ENCODE measurements around the gene RSPH1.
A peak's percentile ranks its signal among the peaks of the same experiment; 100 is the strongest.

Gene RSPH1
- total RNA-seq = 0.07 to 0.31 reads per million in 2 donors

DNA sequence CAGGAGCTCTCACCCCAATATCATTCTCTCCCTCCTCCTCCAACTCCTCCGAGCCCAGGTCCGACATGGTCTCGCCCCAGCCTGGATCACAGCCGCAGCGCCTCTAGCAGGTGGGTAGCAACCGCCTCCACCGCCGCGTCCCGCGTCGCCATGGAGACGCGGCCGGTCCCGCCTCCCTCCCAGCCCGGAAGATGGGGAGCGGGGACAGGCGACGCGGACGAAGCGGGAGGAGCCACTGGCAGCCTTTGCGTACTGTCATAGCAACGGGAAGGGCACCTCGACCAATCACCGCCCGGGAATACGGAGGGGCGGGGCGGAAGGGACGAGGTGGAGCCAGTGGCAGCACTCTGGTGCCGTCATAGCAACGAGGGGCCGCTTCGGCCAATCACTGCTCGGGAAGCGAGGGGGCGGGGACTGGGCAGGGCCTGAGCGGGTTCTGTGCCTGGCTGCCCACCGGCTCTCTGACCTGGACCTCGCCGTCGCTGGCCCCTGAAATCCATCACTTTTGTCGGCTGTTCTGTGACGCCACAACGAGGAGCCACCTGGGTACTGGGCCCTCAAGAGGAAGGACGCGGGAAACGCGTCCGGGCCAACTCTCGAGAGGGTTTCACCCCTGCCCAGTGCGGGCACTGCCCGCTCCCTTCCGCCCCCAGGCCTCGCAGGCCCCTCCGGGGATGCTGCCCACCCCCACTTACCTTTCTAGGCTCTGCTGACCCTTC lies at the start of gene RSPH1:
TSS of gene RSPH1 (minus strand) at position 105 of the 719 bp plus-strand sequence. CDS start at position 67, 38 bp downstream.
- DNase-seq = peak; percentile 98 to 99 (median 99)

- DNase-seq = no peak
These were observed 49.7 kb upstream of the RSPH1 start for GRCh38 chr21:42545745-42546144.

DNA sequence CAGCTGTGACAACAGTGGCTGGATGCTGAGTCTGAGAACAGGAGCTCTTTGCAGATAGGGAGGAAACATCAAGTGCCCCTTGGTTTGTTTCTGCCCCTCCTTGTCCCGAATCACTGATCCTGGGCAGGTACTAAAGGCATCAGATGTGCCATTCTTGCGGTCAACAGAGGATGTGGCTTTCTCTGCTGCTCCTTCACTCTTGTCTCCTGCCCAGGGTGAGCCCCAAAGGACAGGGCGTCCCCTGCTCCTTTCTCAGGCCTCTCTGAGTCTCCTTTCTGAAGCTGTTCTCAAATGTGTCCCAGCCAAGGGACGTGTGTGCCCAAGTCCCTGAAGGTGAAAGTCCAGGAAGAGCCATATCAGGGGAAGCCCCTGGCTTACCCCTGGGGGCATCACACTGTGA lies 49.3 kb upstream of the RSPH1 start:
- peak in 1 of 5 experiments; percentile 6 for DNase-seq

DNA sequence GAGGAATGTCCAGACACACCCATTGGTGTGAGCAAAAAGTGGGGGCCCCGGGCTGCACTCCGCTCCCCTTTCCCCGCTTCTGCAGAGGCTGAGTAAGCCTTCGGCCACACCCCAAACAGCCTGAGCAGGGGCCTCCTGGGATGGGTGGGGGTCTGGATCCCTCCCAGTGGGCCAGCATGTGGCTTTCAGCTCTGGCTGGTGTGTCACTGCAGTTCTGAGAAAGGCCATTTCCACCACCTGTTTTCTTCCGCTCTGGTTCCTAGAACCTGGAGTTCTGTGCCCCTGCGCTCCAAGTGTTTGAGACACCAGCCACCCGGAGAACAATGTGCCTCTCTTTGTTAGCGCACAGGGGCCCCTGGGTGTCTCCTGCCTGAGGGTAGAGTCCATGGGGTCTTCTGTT lies 48.5 kb upstream of the RSPH1 start:
- DNase-seq = no peak

GRCh38 chr21:42543106-42543847 lies 47.3 kb upstream of the RSPH1 start:
- DNase-seq = no peak

DNA sequence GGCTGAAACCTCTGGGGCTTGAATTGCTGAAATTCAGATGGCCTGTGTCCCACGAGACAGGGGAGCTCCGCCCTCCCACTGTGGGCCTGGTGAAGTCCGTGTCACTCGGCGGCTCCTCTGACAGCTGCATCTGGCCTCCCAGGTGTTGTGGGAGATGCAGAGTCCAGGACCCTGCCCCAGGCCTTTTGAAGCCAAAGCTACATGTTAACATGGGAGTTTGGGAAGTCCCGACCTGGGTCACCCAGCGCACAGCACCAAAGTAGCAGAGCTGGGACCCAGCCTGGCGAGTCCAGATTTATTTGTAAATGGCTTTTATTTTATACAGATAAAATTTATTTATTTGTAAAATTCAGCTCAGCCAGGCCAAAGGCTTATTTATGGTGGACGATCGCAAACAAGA lies 46.6 kb upstream of the RSPH1 start:
- DNase-seq = no peak

- no peak for DNase-seq
These were observed 46.2 kb upstream of the RSPH1 start for GRCh38 chr21:42542196-42542595.

DNA sequence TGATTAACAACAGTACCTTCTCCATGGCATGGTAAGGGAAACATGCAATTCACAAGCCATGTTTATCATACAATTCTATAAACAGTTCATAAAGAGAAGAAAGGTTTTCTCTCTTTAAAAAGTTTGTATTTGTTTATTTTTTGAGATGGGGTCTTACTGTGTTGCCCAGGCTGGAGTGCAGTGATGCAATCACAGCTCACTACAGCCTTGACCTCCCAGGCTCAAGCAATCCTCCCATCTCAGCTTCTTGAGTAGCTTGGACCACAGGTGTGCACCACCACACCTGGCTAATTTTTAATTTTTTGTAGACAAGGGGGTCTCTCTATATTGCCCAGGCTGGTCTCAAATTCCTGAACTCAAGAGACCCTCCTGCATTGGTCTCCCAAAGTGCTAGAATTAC lies 45.6 kb upstream of the RSPH1 start:
- DNase-seq = no peak

GRCh38 chr21:42541174-42541573 lies 45.1 kb upstream of the RSPH1 start:
- DNase-seq = no peak

DNA sequence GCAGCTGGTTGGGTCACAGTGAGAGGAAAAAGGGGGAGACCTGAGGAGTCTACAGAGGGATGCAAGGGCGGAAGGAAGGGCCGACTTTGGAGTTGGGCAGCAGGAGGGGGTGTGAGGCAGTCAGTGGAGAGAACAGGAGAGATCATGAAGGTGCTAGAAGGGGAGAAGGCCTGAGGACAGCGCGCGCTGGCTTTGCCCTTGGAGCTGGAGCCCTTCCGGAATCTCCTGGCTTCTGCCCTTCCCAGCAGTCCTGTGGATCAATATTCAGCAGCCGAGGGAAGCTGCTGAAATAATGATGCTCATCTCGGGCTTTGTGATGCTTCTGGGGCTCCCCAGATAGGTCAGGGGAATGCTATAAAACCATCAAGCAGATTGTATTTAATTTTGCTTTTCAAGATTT lies 44.4 kb upstream of the RSPH1 start:
- no peak for DNase-seq

DNA sequence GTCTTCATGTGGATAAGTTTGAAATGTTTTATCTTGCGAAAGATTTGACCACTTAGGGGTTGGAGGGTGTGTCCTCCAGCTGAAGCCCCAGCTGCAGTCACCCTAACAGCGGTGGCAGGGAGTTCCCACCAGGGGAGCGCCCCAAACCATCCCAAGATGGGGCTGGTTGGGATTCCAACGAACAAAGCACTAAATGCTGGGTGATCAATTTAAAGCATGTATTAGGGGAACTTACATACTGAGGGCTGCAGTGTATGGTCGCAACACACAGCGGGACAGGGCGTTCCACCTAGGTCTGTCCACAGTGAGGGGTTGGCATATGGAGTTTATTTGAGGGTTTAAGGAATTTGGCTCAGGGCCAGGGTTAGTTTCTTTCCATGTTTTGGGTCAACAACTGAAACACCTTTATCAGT lies 43.9 kb upstream of the RSPH1 start:
- DNase-seq = no peak

DNA sequence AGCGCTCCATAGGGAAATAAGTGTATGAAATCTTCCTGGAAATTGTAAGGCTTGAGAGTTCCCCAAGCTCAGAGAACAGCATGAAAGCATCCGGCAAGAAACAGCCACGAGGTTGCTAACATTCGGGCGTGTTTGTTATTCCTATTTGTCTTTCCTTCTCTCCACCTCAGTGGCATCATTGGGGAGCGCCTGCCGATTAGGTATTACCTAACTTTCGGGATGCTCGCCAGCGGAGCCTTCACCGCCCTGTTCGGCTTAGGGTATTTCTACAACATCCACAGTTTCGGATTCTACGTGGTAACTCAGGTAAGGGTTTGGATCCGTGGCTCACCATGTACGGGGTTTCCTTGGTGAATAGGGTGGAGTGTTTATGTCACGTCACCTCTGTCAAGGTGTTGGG lies 43.3 kb upstream of the RSPH1 start:
- DNase-seq = no peak

- DNase-seq = peak in 1 of 5 experiments; percentile 32
These were observed 42.7 kb upstream of the RSPH1 start for GRCh38 chr21:42538479-42539275.

- DNase-seq = peak in 1 of 5 experiments; percentile 39
These were observed 41.2 kb upstream of the RSPH1 start for GRCh38 chr21:42537106-42537742.

- no peak for DNase-seq
These were observed 40.6 kb upstream of the RSPH1 start for GRCh38 chr21:42536601-42537000.

- no peak for DNase-seq
These were observed 39.7 kb upstream of the RSPH1 start for GRCh38 chr21:42535602-42536171.

GRCh38 chr21:42534421-42535378 lies 38.7 kb upstream of the RSPH1 start:
- no peak for DNase-seq

- no peak for DNase-seq
These were observed 37.9 kb upstream of the RSPH1 start for GRCh38 chr21:42533963-42534355.

GRCh38 chr21:42533306-42533962 lies 37.4 kb upstream of the RSPH1 start:
- no peak for DNase-seq

DNA sequence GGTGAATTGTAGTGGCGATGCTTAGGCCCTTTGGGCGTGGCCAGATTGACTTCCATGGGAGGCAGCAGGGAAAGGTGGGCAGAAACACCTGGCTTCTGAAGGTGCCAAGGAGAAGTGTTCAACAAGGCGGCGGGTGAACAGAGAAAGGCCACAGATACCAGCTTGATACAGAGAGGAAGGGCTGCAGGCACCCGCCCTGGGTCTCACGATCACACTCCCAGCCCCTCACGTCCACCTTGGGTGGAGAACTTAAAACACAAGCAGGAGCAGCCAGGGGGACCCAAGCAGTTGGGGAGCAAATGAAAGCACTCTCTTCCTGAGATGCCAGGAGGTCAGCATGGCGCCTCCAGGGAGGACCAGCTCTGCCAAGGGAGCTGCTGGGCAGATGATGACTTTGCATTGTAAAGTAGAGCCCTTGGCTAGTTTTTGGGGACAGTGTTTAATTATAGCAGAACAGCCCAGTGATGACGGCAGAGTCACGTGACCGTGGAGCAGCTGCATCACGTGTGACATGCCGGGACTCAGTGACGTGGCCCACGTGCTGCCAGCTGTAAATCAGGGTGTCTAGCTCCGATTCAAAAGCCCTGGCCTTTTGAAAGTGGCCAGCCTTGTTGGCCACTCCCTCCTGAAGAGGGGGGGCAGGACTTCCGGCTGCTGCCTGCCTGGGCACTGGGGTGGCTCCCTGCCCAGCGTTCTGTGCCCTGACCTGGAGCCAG lies 36.6 kb upstream of the RSPH1 start:
- DNase-seq = no peak

Data from T-helper 2 cell (primary cell).